LNCaP clone FGC (cell line): Measurements from ENCODE around the gene MMP1.

Source experiments
- DNase-seq: peaks from one replicate; pipeline ENCODE4 v3.0.0-alpha.2; 2011; ENCODE audit warnings: low read depth
- H3K4me3 ChIP-seq: 2 replicates; pipeline ENCODE4 v1.5.1; 2011; ENCODE audit warnings: mild to moderate bottlenecking, low read depth, low read length, control low read depth
- CTCF ChIP-seq: IDR thresholded peaks from 2 replicates; pipeline ENCODE4 v1.5.1; 2012; ENCODE audit warnings: mild to moderate bottlenecking; ENCODE audit not compliant: control insufficient read depth, insufficient read depth; ENCODE audit errors: extremely low read depth

Gene MMP1

DNA sequence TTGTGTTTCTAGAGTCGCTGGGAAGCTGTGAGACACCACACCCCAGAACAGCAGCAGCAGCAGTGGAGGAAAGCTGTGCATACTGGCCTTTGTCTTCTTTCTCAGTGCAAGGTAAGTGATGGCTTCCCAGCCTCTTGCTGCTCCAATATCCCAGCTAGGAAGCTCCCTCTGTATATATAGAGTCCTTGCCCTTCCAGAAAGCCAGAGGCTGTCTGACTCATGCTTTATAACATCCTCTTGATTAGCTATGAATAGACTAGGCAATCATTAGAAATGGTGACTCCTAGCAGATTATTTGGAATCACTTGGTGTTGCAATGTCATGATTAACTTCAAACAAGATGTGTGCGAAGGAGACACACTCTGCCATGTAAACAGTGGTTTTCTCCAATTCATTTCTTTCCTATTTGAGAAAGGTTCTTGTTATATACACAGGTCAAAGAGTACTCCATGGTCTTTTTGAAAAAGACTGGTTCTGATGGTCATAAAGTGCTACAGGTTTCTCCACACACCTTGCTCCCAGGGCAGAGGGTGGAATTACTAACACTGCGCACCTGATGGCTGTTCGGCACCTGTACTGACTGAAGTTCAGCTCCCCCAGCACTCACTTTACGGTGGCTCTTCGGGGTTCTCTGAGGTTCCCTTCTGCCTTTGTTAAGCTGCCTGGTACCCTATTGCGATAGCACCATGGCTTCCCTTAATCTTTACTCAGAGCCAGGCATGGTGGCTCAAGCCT lies at the start of gene MMP1:
TSS of gene MMP1 (minus strand) at position 149 of the 735 bp plus-strand sequence. CDS start at position 81, 68 bp downstream.
- H3K4me3 ChIP-seq = no peak within 1 kb of the TSS
- no peak for DNase-seq
- no peak for TF ChIP-seq CTCF

DNA sequence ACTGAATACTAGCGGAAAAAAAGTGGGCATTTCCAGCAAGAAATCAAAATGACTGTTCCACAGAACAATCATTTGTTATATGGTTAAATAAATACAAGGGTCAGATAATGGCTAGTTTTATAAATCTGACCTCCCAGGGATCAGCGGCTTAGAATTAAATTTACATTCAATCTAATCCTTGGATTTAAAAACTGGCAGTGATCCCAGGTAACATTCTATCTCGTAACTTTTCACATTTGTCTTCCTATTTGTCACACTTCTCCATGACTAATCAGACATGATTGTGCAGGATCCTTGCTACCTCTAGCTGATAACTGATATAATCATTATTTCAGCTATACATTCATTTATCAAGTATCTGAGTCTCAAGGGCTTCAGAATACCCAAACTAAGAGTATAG lies 48.3 kb upstream of the MMP1 start:
- TF ChIP-seq CTCF = no peak
- H3K4me3 ChIP-seq = no peak overlapping the region
- DNase-seq = no peak

DNA sequence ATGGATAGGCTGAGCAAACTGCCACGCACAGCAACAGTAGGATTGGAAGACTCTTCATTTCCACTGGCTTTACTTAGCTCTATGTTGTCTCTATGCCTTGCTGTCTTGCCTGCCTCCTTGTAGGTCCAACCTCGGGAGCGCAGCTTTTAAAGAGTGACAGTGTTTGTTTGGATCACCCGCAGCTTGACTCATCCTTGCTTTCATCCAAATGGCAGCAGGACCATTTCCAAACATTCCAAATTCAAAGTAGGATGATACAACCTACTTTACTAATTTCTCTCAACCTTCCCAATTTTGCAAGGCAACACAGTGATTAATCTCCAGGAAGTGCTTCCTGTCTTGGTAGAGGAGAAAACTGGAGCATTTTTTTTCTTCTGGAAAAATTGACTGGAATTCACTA lies 45.5 kb upstream of the MMP1 start, which contains the start of gene MMP3:
TSS of gene MMP3 (minus strand) at position 121 of the 400 bp plus-strand sequence. CDS start at position 58, 63 bp downstream.
- no peak within 1 kb of the TSS for H3K4me3 ChIP-seq
- DNase-seq = no peak
- no peak for TF ChIP-seq CTCF

GRCh38 chr11:102842930-102843329 lies 45.0 kb upstream of the MMP1 start:
- DNase-seq = no peak
- no peak for TF ChIP-seq CTCF
- H3K4me3 ChIP-seq = no peak overlapping the region

DNA sequence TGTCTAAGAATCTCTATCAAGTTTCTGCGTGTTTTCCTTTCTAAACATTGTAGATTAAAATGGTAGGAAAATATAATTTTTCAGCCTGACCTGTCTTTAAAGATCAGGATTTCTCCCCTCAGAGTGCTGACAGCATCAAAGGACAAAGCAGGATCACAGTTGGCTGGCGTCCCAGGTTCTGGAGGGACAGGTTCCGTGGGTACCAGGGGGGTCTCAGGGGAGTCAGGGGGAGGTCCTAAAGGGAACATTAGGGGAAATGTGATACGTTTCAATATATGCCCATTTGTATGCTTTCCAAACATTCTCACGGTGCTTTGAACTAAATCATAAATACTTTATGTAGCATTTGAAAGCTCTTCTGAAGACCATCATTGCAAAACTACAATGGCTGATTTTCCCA lies 42.1 kb upstream of the MMP1 start:
- no peak for TF ChIP-seq CTCF
- no peak overlapping the region for H3K4me3 ChIP-seq
- DNase-seq = no peak

GRCh38 chr11:102837646-102838045 lies 39.7 kb upstream of the MMP1 start:
- DNase-seq = no peak
- TF ChIP-seq CTCF = no peak
- H3K4me3 ChIP-seq = no peak overlapping the region

DNA sequence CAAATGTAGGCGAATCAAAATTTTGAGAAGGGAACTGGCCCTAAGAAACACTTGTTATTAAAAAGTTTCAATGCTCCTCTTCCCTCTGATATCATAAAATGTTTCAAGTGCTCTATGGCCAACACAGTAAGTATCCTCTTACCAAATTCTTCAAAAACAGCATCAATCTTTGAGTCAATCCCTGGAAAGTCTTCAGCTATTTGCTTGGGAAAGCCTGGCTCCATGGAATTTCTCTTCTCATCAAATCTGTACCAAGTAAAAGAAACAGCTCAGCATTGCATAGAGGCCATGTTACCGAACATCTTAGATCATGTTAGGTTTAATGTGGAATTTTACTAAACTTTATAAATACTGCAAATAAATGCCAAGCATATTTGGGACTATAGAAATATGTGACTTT lies 39.2 kb upstream of the MMP1 start:
- no peak for DNase-seq
- no peak overlapping the region for H3K4me3 ChIP-seq
- TF ChIP-seq CTCF = no peak
